Measurements from ENCODE around the gene NR3C1.

GRCh38 chr5:143432658-143433239 lies 29.3 kb upstream of the NR3C1 start:
- TF ChIP-seq CTCF (IDR thresholded peaks at IDR 0.05; ENCODE audit: low read length) (no peak), EZH2 (optimal IDR thresholded peaks at IDR 0.05; ENCODE audit: low read depth, low read length) (no peak), EZH2phosphoT487 (IDR thresholded peaks at IDR 0.05; ENCODE audit: low read length) (no peak)
